Peyer's patch (tissue), 4 donors: ENCODE results near the gene WDR93. TPM values are rescaled to one million over a fixed set of nuclear protein-coding genes. Genes with fewer than 3 reads are reported as not detected.

Source experiments
- DNase-seq, 3 donors: peaks; one replicate each; pipeline ENCODE4 v3.0.0-alpha.2; 2017 to 2019
- H3K27ac ChIP-seq, 4 donors: fragments of 200-600 bp; sonication (generic); one replicate each; pipeline ENCODE4 v1.5.1; 2016 to 2019
- H3K27me3 ChIP-seq, 2 donors: fragments of 200-600 bp; sonication (generic); one replicate each; pipeline ENCODE4 v1.5.1; 2019
- H3K36me3 ChIP-seq, 3 donors: fragments of 200-600 bp; sonication (generic); one replicate each; pipeline ENCODE4 v1.5.1; 2016 to 2019
- H3K4me1 ChIP-seq, 4 donors: fragments of 200-600 bp; sonication (generic); one replicate each; pipeline ENCODE4 v1.5.1; 2016 to 2019
- H3K4me3 ChIP-seq, 4 donors: fragments of 200-600 bp; sonication (generic); 1 replicate in 3 of 4; 2 replicates in 1 of 4; pipeline ENCODE4 v1.5.1; 2016 to 2019; ENCODE audit warnings: mild to moderate bottlenecking in 1 of 4
- H3K9me3 ChIP-seq, 4 donors: fragments of 200-600 bp; sonication (generic); one replicate each; pipeline ENCODE4 v1.5.1; 2016 to 2019; ENCODE audit warnings: mild to moderate bottlenecking in 1 of 4
- POLR2A ChIP-seq, 2 donors: fragments of 450-650 bp; IDR thresholded peaks; one replicate each; pipeline ENCODE4 v1.5.1; 2017; ENCODE audit warnings: antibody characterized with exemption in 2 of 2, mild to moderate bottlenecking in 2 of 2, moderate library complexity in 2 of 2
- total RNA-seq, 4 donors: library from RNA; depleted of rRNA; stranded (reverse); fragments of >200 nt; gene quantifications; one replicate each; pipeline ENCODE4 v1.1.0, GENCODE V29; 2016
- TF ChIP-seq, protein P1 (sequence below), 6 experiments: fragments of 450-650 bp in 4 of 6; fragments of 200-600 bp in 2 of 6; sonication (generic) in 1 of 6; IDR thresholded peaks; one replicate each; pipeline ENCODE4 v1.5.1; 2017 to 2019; ENCODE audit warnings: antibody characterized with exemption in 6 of 6, mild to moderate bottlenecking in 3 of 6, moderate library complexity in 1 of 6

WDR93 gene
- total RNA-seq, 4 donors from 2014 or later = 1.0 TPM; not detected in 3

DNA sequence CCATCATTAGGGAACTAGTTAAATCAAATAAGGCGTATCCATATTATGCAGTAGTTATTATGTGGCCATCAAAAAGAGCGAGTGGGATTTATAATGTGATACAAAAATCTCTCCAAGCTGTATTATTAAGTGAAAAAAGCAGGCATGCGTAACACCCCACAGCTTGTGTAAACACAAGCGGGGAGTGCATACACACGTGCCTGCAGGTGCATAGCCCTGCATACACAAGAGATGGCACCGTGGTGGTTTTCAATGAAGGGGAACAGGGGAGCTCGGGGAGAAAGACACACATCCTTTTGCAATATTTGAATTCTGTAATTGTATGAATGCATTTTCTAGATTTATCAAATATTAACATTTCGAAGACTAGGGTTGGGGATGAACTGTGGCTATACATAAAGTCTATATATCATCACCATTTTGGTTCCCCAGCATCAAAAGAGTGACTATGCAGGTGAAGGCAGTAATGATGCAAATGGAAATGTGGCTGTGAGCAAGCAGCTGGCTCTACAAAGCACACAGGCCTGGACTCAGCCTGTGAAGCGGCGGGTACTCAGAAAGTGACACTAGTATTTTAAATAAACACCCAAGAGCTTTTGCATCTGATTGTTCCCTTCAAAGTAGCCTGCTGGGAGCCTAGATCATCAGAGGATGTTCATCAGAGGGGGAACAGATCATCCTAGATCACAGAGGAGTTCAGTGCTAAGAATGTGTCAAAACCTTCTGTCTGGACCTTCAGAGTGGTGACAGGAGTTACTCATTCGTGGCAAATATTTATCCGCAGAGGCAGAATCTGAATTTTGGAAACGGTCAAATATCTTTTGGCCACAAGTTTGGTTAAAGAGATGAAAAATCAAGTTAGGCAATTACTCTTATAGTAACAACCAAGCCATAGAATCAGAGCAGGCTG is 25.9 kb upstream of the WDR93 start:
- Histone ChIP-seq H3K36me3 (no peaks in the 10 kb centered on the region), H3K4me3 (peak overlapping the region in 1 of 4 donors; percentile 49), H3K27me3 (no peaks in the 10 kb centered on the region), H3K4me1 (no peaks in the 10 kb centered on the region), H3K9me3 (no peaks in the 10 kb centered on the region), H3K27ac (peak overlapping the region in 2 of 4 donors; percentile 65 to 67)
- DNase-seq = peak in 1 of 3 donors; percentile 30
- no peak for TF ChIP-seq POLR2A (IDR thresholded peaks at IDR 0.05)
- TF ChIP-seq, protein P1, sequence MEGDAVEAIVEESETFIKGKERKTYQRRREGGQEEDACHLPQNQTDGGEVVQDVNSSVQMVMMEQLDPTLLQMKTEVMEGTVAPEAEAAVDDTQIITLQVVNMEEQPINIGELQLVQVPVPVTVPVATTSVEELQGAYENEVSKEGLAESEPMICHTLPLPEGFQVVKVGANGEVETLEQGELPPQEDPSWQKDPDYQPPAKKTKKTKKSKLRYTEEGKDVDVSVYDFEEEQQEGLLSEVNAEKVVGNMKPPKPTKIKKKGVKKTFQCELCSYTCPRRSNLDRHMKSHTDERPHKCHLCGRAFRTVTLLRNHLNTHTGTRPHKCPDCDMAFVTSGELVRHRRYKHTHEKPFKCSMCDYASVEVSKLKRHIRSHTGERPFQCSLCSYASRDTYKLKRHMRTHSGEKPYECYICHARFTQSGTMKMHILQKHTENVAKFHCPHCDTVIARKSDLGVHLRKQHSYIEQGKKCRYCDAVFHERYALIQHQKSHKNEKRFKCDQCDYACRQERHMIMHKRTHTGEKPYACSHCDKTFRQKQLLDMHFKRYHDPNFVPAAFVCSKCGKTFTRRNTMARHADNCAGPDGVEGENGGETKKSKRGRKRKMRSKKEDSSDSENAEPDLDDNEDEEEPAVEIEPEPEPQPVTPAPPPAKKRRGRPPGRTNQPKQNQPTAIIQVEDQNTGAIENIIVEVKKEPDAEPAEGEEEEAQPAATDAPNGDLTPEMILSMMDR (IDR thresholded peaks at IDR 0.05) = no peak

DNA sequence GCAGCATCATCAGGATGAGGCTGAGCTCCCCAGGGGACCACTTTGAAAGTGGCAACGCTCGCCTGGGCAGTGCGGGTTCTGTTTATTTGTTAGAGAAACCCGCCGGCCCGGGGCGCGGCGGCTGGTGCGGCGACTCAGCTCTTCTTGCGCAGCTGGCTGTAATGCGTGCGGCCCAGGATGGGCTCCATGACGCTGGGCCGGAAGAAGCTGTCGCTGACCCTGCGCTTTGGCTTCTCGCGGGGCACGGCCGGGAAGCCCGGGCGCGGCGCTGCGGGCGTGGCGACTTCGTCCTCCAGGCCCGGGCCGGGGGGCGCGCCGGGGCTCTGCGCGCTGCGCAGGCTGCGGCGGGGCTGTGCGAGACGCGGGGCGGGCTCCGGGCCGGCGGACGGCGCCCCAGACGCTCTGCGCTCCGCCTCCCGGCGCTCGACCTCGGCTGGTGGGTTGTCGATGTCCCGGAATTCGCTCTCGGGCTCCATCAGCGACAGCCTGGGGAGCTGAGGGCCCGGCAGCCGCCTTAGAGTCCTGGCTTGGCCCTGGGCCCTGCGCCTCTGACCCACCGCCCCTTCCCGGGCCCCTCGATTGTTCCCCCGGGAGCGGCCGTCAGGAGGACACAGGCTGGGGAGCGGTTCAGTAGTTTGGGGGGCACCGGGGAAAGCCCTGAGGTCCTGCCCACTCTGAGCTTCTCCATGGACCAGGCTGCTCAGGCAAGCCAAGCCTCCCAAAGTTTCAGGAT is 25.0 kb upstream of the WDR93 start:
- DNase-seq = peak in 2 of 3 donors; percentile 66 to 67
- no peaks in the 10 kb centered on the region for H3K9me3 ChIP-seq
- TF ChIP-seq POLR2A (IDR thresholded peaks at IDR 0.05) = peak in 1 of 2 donors; percentile 16
- TF ChIP-seq, protein P1 (IDR thresholded peaks at IDR 0.05) = no peak
- peak overlapping the region; percentile 20 to 56 (median 42) for H3K4me3 ChIP-seq
- H3K27ac ChIP-seq = peak overlapping the region; percentile 55 to 68 (median 66)
- H3K27me3 ChIP-seq = no peaks in the 10 kb centered on the region
- H3K4me1 ChIP-seq = peaks cover 0 to 3% (median 0%) of the 10 kb centered on the region in 4 donors
- no peaks in the 10 kb centered on the region for H3K36me3 ChIP-seq

DNA sequence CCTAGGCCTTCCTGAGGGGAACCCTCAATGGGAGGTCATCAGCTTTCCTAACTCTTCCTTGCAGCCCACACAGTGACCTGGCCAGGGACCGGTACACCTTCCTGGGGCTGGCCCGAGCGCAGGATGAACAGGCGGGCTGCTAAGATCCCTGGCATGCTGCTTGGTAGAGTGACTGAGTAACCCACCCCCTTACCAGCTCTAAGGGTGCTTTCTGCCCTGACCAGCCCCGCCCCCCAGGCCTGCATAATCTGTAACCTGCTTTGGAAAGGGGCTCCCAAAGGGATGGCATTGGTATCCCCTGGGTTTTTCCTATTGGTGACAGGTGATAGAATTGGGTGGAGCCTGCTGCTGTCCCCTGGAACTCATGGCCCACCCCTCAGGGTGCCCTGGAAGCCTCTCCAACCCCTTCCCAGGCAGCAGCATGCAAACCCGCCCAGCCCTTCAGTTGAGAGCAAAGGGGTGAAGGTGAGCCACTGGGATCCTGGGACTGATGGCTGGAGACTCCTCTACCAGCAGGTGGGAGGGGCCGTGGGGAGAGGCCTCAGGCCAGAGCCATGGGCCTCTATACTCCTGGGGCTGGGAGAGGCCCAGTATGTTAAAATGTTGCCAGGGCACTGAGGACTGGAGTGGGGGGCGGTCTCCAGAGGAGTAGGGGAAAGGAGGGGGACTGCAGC is 24.3 kb upstream of the WDR93 start:
- peak overlapping the region; percentile 55 to 68 (median 66) for H3K27ac ChIP-seq
- H3K9me3 ChIP-seq = no peaks in the 10 kb centered on the region
- H3K4me1 ChIP-seq = peaks cover 0 to 5% (median 0%) of the 10 kb centered on the region in 4 donors
- H3K36me3 ChIP-seq = no peaks in the 10 kb centered on the region
- no peak overlapping the region for H3K4me3 ChIP-seq
- TF ChIP-seq, protein P1 (IDR thresholded peaks at IDR 0.05) = no peak
- TF ChIP-seq POLR2A (IDR thresholded peaks at IDR 0.05) = no peak
- no peak for DNase-seq
- H3K27me3 ChIP-seq = no peaks in the 10 kb centered on the region

DNA sequence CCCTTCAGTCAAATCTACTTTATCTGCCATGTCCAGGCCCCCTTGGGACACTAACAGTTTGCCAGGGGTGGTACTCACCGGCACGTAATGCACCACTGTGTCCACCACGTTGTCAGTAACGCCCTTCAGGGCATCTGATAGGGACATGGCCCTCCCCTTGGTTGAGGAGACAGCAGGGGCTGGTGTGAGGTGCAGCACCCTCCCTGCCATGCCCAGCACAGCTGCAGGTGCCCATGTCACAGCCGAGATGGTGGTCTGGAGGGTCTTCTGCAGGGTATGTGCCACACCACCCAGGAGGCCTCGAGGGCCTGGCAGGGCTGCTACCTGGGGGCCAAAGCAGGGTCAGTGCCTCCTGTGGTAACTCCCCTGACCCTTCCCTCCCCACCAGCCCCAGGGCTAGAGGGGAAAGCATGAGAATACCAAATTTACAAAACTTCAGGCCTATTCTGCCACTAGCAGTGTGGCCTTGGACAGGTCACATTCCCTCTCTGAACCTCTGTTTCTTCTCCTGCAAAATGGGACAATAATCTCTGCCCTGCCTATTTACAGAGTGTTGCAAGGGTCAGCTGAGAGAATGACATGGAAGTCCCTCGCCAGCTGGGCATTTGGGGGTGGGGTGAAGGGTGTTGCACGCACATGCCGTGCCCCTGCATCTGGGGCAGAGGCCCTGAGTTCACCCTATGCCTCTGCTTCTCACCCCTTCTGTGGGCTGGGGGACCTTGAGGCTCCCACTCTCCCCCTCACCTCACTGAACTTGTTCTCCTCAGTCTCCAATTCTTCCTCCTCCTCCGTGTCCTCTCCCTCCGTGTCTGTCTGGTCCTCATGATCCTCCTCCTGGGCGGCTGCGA is 23.5 kb upstream of the WDR93 start:
- no peaks in the 10 kb centered on the region for H3K36me3 ChIP-seq
- H3K4me1 ChIP-seq = peaks cover 0 to 5% (median 0%) of the 10 kb centered on the region in 4 donors
- no peaks in the 10 kb centered on the region for H3K27me3 ChIP-seq
- H3K27ac ChIP-seq = no peak overlapping the region
- no peaks in the 10 kb centered on the region for H3K9me3 ChIP-seq
- no peak overlapping the region for H3K4me3 ChIP-seq
- DNase-seq = no peak
- no peak for TF ChIP-seq POLR2A (IDR thresholded peaks at IDR 0.05)
- TF ChIP-seq, protein P1 (IDR thresholded peaks at IDR 0.05) = no peak

DNA sequence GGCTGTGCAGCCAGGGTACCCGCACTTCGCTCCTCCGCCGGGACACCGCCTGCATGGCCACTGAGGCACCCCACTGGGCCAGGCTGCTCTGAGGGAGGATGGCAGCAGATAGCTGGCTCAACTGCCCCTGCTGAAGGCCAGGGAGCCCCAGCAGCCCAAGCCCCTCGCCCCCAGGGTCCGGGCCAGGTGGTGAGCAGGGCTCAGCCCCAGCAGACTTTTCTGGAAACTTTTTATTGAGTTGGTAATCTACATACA is 23.0 kb upstream of the WDR93 start:
- no peak overlapping the region for H3K27ac ChIP-seq
- no peaks in the 10 kb centered on the region for H3K27me3 ChIP-seq
- no peak for DNase-seq
- peaks cover 0 to 5% (median 0%) of the 10 kb centered on the region in 4 donors for H3K4me1 ChIP-seq
- H3K4me3 ChIP-seq = no peak overlapping the region
- TF ChIP-seq POLR2A (IDR thresholded peaks at IDR 0.05) = no peak
- TF ChIP-seq, protein P1 (IDR thresholded peaks at IDR 0.05) = no peak
- H3K36me3 ChIP-seq = no peaks in the 10 kb centered on the region
- H3K9me3 ChIP-seq = no peaks in the 10 kb centered on the region
